Measurements from ENCODE around the gene ZPBP2.

- TF ChIP-seq ELF4 (CRISPR knock-in tag; IDR thresholded peaks at IDR 0.05; ENCODE audit: low read depth) (no peak), CTCF (IDR thresholded peaks at IDR 0.05) (no peak), ZNF281 (CRISPR knock-in tag; IDR thresholded peaks at IDR 0.05) (no peak), ZNF423 (CRISPR knock-in tag; IDR thresholded peaks at IDR 0.05) (no peak)
These were observed 2.8 kb downstream of the ZPBP2 start for GRCh38 chr17:39870776-39871175.
